ENCODE measurements around the gene LGALS9C.
"Not testable (repeated sequence)": the region's sequence is repeated elsewhere in the genome, so short reads cannot be mapped to it uniquely, and the experiment has no call there.

The LGALS9C gene

GRCh38 chr17:18474754-18475153 is 1.8 kb upstream of the LGALS9C start:
- POLR2A ChIA-PET; DNase-seq (ENCODE audit: extremely low spot score); CTCF ChIA-PET: not testable (repeated sequence)

- CTCF ChIA-PET; POLR2A ChIA-PET; DNase-seq (ENCODE audit: extremely low spot score): not testable (repeated sequence)
These were observed 778 bp downstream of the LGALS9C start for GRCh38 chr17:18477367-18477766.

- DNase-seq (ENCODE audit: extremely low spot score); POLR2A ChIA-PET; CTCF ChIA-PET: not testable (repeated sequence)
These were observed 1.8 kb downstream of the LGALS9C start for GRCh38 chr17:18478362-18478761.

- DNase-seq (ENCODE audit: extremely low spot score); CTCF ChIA-PET; POLR2A ChIA-PET: not testable (repeated sequence)
These were observed 2.5 kb downstream of the LGALS9C start for GRCh38 chr17:18478977-18479595.

- POLR2A ChIA-PET; DNase-seq (ENCODE audit: extremely low spot score); CTCF ChIA-PET: not testable (repeated sequence)
These were observed 5.2 kb downstream of the LGALS9C start for GRCh38 chr17:18481775-18482174.

- CTCF ChIA-PET; POLR2A ChIA-PET; DNase-seq (ENCODE audit: extremely low spot score): not testable (repeated sequence)
These were observed 9.4 kb downstream of the LGALS9C start for GRCh38 chr17:18485936-18486464.

- CTCF ChIA-PET; DNase-seq (ENCODE audit: extremely low spot score); POLR2A ChIA-PET: not testable (repeated sequence)
These were observed 11.0 kb downstream of the LGALS9C start for GRCh38 chr17:18487633-18488032.

GRCh38 chr17:18488622-18489021 is 12.0 kb downstream of the LGALS9C start:
- DNase-seq (ENCODE audit: extremely low spot score); POLR2A ChIA-PET; CTCF ChIA-PET: not testable (repeated sequence)

- CTCF ChIA-PET; DNase-seq (ENCODE audit: extremely low spot score); POLR2A ChIA-PET: not testable (repeated sequence)
These were observed 13.4 kb downstream of the LGALS9C start for GRCh38 chr17:18490016-18490415.

- POLR2A ChIA-PET; CTCF ChIA-PET; DNase-seq (ENCODE audit: extremely low spot score): not testable (repeated sequence)
These were observed 16.3 kb downstream of the LGALS9C start for GRCh38 chr17:18492712-18493480.

GRCh38 chr17:18494250-18494768 is 17.7 kb downstream of the LGALS9C start:
- POLR2A ChIA-PET; CTCF ChIA-PET; DNase-seq (ENCODE audit: extremely low spot score): not testable (repeated sequence)

- POLR2A ChIA-PET; CTCF ChIA-PET; DNase-seq (ENCODE audit: extremely low spot score): not testable (repeated sequence)
These were observed 20.5 kb downstream of the LGALS9C start for GRCh38 chr17:18497044-18497443.

- CTCF ChIA-PET; POLR2A ChIA-PET; DNase-seq (ENCODE audit: extremely low spot score): not testable (repeated sequence)
These were observed 22.5 kb downstream of the LGALS9C start for GRCh38 chr17:18499100-18499499.

- CTCF ChIA-PET; DNase-seq (ENCODE audit: extremely low spot score); POLR2A ChIA-PET: not testable (repeated sequence)
These were observed 23.2 kb downstream of the LGALS9C start for GRCh38 chr17:18499756-18500155.

- CTCF ChIA-PET; POLR2A ChIA-PET; DNase-seq (ENCODE audit: extremely low spot score): not testable (repeated sequence)
These were observed 23.7 kb downstream of the LGALS9C start for GRCh38 chr17:18500281-18500680.

GRCh38 chr17:18500816-18501215 is 24.2 kb downstream of the LGALS9C start:
- DNase-seq (ENCODE audit: extremely low spot score); CTCF ChIA-PET; POLR2A ChIA-PET: not testable (repeated sequence)

- CTCF ChIA-PET; POLR2A ChIA-PET; DNase-seq (ENCODE audit: extremely low spot score): not testable (repeated sequence)
These were observed 26.6 kb downstream of the LGALS9C start for GRCh38 chr17:18503221-18503620.

- CTCF ChIA-PET; POLR2A ChIA-PET; DNase-seq (ENCODE audit: extremely low spot score): not testable (repeated sequence)
These were observed 31.1 kb downstream of the LGALS9C start for GRCh38 chr17:18507729-18508128.

GRCh38 chr17:18508667-18509066 is 32.1 kb downstream of the LGALS9C start:
- POLR2A ChIA-PET; CTCF ChIA-PET; DNase-seq (ENCODE audit: extremely low spot score): not testable (repeated sequence)

GRCh38 chr17:18521100-18521499 is 44.5 kb downstream of the LGALS9C start:
- POLR2A ChIA-PET = not testable (repeated sequence)

More at GRCh38 chr17:18521100-18521499, 44.5 kb downstream of the LGALS9C start:
- DNase-seq (ENCODE audit: extremely low spot score); CTCF ChIA-PET: not testable (repeated sequence)
